ENCODE data around the gene NDUFA6. TPM values are rescaled to one million over a fixed set of nuclear protein-coding genes. Genes with fewer than 3 reads are reported as not detected.

NDUFA6 gene
- total RNA-seq, 3 donors from 2014 or later, result 96.3 to 129 (median 116) TPM

DNA sequence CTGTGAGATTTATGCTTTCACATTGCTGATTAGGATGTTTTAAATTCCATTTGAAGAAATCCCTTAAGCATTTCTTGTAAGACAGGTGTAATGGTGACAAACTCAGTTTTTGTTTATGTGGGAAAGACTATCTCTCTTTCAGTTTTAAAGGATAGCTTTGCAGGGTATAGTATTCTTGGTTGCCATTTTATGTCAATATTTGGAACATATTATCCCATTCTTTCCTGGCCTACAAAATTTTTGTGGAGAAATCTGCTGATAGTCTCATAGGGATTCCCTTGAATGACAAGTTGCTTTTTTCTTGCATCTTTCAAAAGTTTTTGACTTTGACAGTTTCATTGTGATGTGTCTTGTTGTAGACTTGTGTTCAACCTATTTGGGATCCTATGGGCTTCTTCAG, 48.8 kb downstream of the NDUFA6 start:
- H3K9me3 Mint-ChIP-seq, result peaks cover 13% of the 10 kb centered on the region
- H3K27me3 Mint-ChIP-seq (ENCODE audit: low read depth), result no peaks in the 10 kb centered on the region
- DNase-seq, result no peak
- H3K4me3 Mint-ChIP-seq, result no peak overlapping the region
- no peaks in the 10 kb centered on the region for H3K4me1 Mint-ChIP-seq (ENCODE audit: low read depth)
- ATAC-seq, result no peak
- H3K36me3 Mint-ChIP-seq (ENCODE audit: insufficient read depth), result peaks cover 6% of the 10 kb centered on the region

DNA sequence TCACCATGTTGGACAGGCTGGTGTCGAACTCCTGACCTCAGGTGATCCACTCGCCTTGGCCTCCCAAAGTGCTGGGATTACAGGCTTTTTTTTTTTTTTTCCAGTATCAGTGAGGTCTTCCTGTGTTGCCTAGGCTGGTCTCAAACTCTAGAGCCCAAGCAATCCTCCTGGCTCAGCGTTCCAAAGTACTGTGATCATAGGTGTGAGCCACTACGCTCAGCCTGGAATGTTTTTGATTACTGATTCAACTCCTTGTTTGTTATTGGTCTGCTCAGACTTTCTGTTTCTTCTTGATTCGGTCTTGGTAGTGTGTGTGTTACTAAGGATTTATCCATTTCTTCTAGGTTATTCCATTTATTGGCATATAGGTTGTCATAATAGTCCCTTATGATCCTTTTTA, 51.3 kb downstream of the NDUFA6 start:
- no peak overlapping the region for H3K4me3 Mint-ChIP-seq
- H3K4me1 Mint-ChIP-seq (ENCODE audit: low read depth), result no peaks in the 10 kb centered on the region
- no peaks in the 10 kb centered on the region for H3K27me3 Mint-ChIP-seq (ENCODE audit: low read depth)
- H3K9me3 Mint-ChIP-seq, result peaks cover 16% of the 10 kb centered on the region
- ATAC-seq (no peak), DNase-seq (no peak)
- peaks cover 6% of the 10 kb centered on the region for H3K36me3 Mint-ChIP-seq (ENCODE audit: insufficient read depth)

Other genes starting within 250 kb of the NDUFA6 start
- 1 to 10 TPM; 3.9 to 5.6 (median 5.0) TPM for gene SHISA8, start 175.7 kb downstream of the NDUFA6 start, total RNA-seq
- 1 to 10 TPM; 6.1 to 7.6 (median 6.9) TPM for gene TNFRSF13C, start 164.0 kb downstream of the NDUFA6 start, total RNA-seq
- gene CENPM, start 143.6 kb downstream of the NDUFA6 start, total RNA-seq, result 10 to 100 TPM; 40.7 to 52.2 (median 48.5) TPM
- 1 to 10 TPM in 1 of 3 donors, under 1 TPM in 2; 0.68 to 1.3 (median 0.84) TPM for gene SEPTIN3, start 121.3 kb downstream of the NDUFA6 start, total RNA-seq
- gene WBP2NL, start 92.0 kb downstream of the NDUFA6 start, total RNA-seq, result under 1 TPM; 0.16 to 0.40 (median 0.30) TPM
- gene NAGA, start 20.0 kb downstream of the NDUFA6 start, total RNA-seq, result 10 to 100 TPM; 14.2 to 16.4 (median 14.2) TPM
- gene PHETA2, start 16.5 kb downstream of the NDUFA6 start, total RNA-seq, result 1 to 10 TPM; 2.0 to 2.3 (median 2.1) TPM
- gene SMDT1, start 11.1 kb downstream of the NDUFA6 start, total RNA-seq, result 10 to 100 TPM; 84.0 to 88.2 (median 86.6) TPM
- 1 to 10 TPM; 1.1 to 2.3 (median 1.9) TPM for gene CYP2D6, start 40.0 kb upstream of the NDUFA6 start, total RNA-seq
- gene TCF20, start 179.9 kb upstream of the NDUFA6 start, total RNA-seq, result 10 to 100 TPM; 68.1 to 74.4 (median 69.9) TPM

Measured in activated T-cell treated with anti-CD3 and anti-CD28 coated beads, Interleukin-2, amount 50 U/mL, for 4 hours (primary cell).